PC-3 (cell line): ENCODE data around the gene SLC22A1. TPM values are rescaled to one million over a fixed set of nuclear protein-coding genes. Genes with fewer than 3 reads are reported as not detected.
"Not testable (repeated sequence)": the region's sequence is repeated elsewhere in the genome, so short reads cannot be mapped to it uniquely, and the experiment has no call there.

ENCODE experiments used
- ATAC-seq: fragments of 200-7000 bp; cut with Tn5 transposase; 2 replicates; pipeline ENCODE4 v1.9.1; 2020; ENCODE audit warnings: mild to moderate bottlenecking, moderate library complexity
- BruUV-seq: library from RNA; stranded (reverse); fragments of 400-500 nt; replicated peaks from 2 replicates; lab custom pipeline; 2021; lab: Mats Ljungman, UMichigan
- CTCF ChIA-PET: fragments of 300-600 bp; sonication (Branson Sonifier 250); formaldehyde crosslinking; loops from one replicate; lab custom pipeline; 2022; ENCODE audit warnings: antibody characterized with exemption; lab: Charles Lee
- POLR2A ChIA-PET: fragments of 300-600 bp; sonication (Branson Sonifier 250); formaldehyde crosslinking; loops from one replicate; lab custom pipeline; 2022; ENCODE audit warnings: antibody characterized with exemption; ENCODE audit not compliant: unreplicated experiment; lab: Charles Lee
- DNase-seq: peaks from one replicate; pipeline ENCODE4 v3.0.0-alpha.2; 2015
- H2AFZ ChIP-seq: fragments of 300-600 bp; sonication (generic); 2 replicates; pipeline ENCODE4 v1.6.0; 2016; ENCODE audit warnings: antibody characterized with exemption, low read length
- H3F3A ChIP-seq: fragments of 300-600 bp; sonication (generic); one replicate; pipeline ENCODE4 v1.6.0; 2017; ENCODE audit warnings: antibody characterized with exemption, low read length, control low read depth, mild to moderate bottlenecking; ENCODE audit not compliant: unreplicated experiment
- H3K27ac ChIP-seq: fragments of 300-600 bp; sonication (generic); 2 replicates; pipeline ENCODE4 v1.5.1; 2016; ENCODE audit warnings: mild to moderate bottlenecking, low read length
- H3K27me3 ChIP-seq: fragments of 300-600 bp; sonication (generic); 2 replicates; pipeline ENCODE4 v1.6.1; 2016; ENCODE audit warnings: low read length, mixed read lengths
- H3K36me3 ChIP-seq: fragments of 300-600 bp; sonication (generic); 2 replicates; pipeline ENCODE4 v1.6.1; 2016; ENCODE audit warnings: low read depth, mixed run types, low read length, mixed read lengths
- H3K4me1 ChIP-seq: fragments of 300-600 bp; sonication (generic); 2 replicates; pipeline ENCODE4 v1.5.1; 2016; ENCODE audit warnings: low read length; ENCODE audit not compliant: insufficient read depth
- H3K4me2 ChIP-seq: fragments of 300-600 bp; sonication (generic); 2 replicates; pipeline ENCODE4 v1.6.0; 2016; ENCODE audit warnings: low read length
- H3K4me3 ChIP-seq: fragments of 300-600 bp; sonication (generic); 2 replicates; pipeline ENCODE4 v1.5.1; 2016; ENCODE audit warnings: mild to moderate bottlenecking, low read length, mixed read lengths
- H3K79me2 ChIP-seq: fragments of 300-600 bp; sonication (generic); 2 replicates; pipeline ENCODE4 v1.6.1; 2017; ENCODE audit warnings: low read length, mixed read lengths
- H3K9ac ChIP-seq: fragments of 300-600 bp; sonication (generic); 2 replicates; pipeline ENCODE4 v1.6.0; 2016; ENCODE audit warnings: mild to moderate bottlenecking, low read length
- H3K9me2 ChIP-seq: fragments of 300-600 bp; sonication (generic); replicated peaks from 2 replicates; pipeline ENCODE4 v1.6.1; 2016; ENCODE audit warnings: mixed run types, low read length, mixed read lengths
- H3K9me3 ChIP-seq: fragments of 300-600 bp; sonication (generic); 2 replicates; pipeline ENCODE4 v1.6.1; 2016; ENCODE audit warnings: low read length, mixed read lengths
- H4K20me1 ChIP-seq: fragments of 300-600 bp; sonication (generic); 2 replicates; pipeline ENCODE4 v1.6.1; 2016; ENCODE audit warnings: low read length, mixed read lengths
- EZH2 ChIP-seq: fragments of 300-600 bp; sonication (generic); IDR thresholded peaks from one replicate; pipeline ENCODE4 v1.6.1; 2017; ENCODE audit warnings: antibody characterized with exemption, mild to moderate bottlenecking, low read length; ENCODE audit not compliant: unreplicated experiment
- EZH2phosphoT487 ChIP-seq: fragments of 300-600 bp; sonication (generic); IDR thresholded peaks from 2 replicates; pipeline ENCODE4 v1.6.1; 2018; ENCODE audit warnings: mild to moderate bottlenecking, antibody characterized with exemption, low read length, borderline replicate concordance
- intact Hi-C: fragments of 100-400 bp; cut with micrococcal nuclease; formaldehyde crosslinking; loops from 2 replicates; pipeline ENCODE4 v1.9.0; 2023
- total RNA-seq: library from RNA; depleted of rRNA; stranded (reverse); fragments of >200 nt; gene quantifications from 2 replicates; pipeline ENCODE4 v1.2.3, GENCODE V29; 2014
- TF ChIP-seq, protein P1 (sequence below): fragments of 300-600 bp; sonication (generic); conservative IDR thresholded peaks from 2 replicates; pipeline ENCODE4 v1.5.1; 2017; ENCODE audit warnings: antibody characterized with exemption, low read depth, mild to moderate bottlenecking, low read length

Gene SLC22A1
- total RNA-seq, 1 experiment from 2014 or later = 10.2 TPM

DNA sequence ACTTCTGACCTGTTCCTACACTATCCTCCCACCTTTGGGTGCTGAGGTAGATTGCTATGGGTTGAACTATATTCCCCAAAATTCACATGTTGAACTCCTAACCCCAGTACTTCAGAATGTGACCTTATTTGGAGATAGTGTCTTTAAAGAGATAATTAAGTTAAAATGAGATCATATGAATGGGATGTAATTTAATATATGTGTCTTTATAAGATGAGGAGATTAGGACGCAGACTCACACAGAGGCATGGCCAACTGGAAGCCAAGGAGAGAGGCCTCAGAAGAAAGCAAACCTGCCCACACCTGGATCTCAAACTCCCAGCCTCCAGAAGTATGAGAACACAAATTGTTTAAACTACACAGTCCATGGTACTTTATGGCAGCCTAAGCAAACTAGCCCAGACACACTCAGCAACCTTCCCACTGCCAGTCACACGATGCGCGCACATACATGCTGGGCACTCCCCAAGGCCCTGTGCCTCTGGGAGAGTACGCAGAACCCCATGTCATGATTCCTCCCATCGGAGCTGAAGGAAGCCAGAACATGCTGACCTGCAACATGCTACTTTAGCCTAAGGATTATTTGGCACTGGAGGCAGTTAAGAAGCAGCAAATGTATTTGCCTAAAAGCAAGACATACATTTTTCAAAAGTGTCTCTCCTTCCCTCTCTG, 8.9 kb upstream of the SLC22A1 start:
- POLR2A ChIA-PET = no interaction called here
- CTCF ChIA-PET = no interaction called here

DNA sequence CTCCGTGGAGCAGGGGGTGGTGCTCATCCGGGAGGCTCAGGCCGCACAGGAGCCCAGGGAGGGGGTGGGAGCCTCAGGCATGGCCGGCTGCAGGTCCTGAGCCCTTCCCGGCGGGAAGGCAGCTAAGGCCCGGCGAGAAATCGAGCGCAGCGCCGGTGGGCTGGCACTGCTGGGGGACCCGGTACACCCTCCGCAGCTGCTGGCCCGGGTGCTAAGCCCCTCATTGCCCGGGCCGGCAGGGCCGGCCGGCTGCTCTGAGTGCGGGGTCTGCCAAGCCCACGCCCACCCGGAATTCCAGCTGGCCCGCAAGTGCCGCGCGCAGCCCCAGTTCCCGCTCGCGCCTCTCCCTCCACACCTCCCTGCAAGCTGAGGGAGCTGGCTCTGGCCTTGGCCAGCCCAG, 7.1 kb upstream of the SLC22A1 start:
- H2AFZ ChIP-seq, DNase-seq, H3K36me3 ChIP-seq, CTCF ChIA-PET, BruUV-seq, H4K20me1 ChIP-seq, H3K4me3 ChIP-seq, ATAC-seq, H3K79me2 ChIP-seq, H3K27ac ChIP-seq, H3K9me3 ChIP-seq, H3K4me2 ChIP-seq, H3F3A ChIP-seq, H3K9ac ChIP-seq, H3K4me1 ChIP-seq, POLR2A ChIA-PET, H3K9me2 ChIP-seq, intact Hi-C loops, H3K27me3 ChIP-seq: not testable (repeated sequence)

More for the DNA sequence above, 8.9 kb upstream of the SLC22A1 start:
- TF ChIP-seq EZH2 = no peak
- no peak for TF ChIP-seq EZH2phosphoT487
- TF ChIP-seq, protein P1, sequence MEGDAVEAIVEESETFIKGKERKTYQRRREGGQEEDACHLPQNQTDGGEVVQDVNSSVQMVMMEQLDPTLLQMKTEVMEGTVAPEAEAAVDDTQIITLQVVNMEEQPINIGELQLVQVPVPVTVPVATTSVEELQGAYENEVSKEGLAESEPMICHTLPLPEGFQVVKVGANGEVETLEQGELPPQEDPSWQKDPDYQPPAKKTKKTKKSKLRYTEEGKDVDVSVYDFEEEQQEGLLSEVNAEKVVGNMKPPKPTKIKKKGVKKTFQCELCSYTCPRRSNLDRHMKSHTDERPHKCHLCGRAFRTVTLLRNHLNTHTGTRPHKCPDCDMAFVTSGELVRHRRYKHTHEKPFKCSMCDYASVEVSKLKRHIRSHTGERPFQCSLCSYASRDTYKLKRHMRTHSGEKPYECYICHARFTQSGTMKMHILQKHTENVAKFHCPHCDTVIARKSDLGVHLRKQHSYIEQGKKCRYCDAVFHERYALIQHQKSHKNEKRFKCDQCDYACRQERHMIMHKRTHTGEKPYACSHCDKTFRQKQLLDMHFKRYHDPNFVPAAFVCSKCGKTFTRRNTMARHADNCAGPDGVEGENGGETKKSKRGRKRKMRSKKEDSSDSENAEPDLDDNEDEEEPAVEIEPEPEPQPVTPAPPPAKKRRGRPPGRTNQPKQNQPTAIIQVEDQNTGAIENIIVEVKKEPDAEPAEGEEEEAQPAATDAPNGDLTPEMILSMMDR = no peak
- H3K27ac ChIP-seq = no peak overlapping the region
- H3K9me3 ChIP-seq = no peaks in the 10 kb centered on the region
- no peak overlapping the region for H2AFZ ChIP-seq
- H3K9me2 ChIP-seq = no peaks in the 10 kb centered on the region
- intact Hi-C loops = no loop called here
- no peaks in the 10 kb centered on the region for H4K20me1 ChIP-seq
- H3K4me3 ChIP-seq = no peak overlapping the region
- no peaks in the 10 kb centered on the region for H3K36me3 ChIP-seq
- no peak overlapping the region for H3K4me2 ChIP-seq
- no peaks in the 10 kb centered on the region for H3K4me1 ChIP-seq
- no peaks in the 10 kb centered on the region for H3K79me2 ChIP-seq
- H3F3A ChIP-seq = no peaks in the 10 kb centered on the region
- no peak for ATAC-seq
- no peak for DNase-seq
- BruUV-seq = no TSS peak
- no peaks in the 10 kb centered on the region for H3K27me3 ChIP-seq
- no peak overlapping the region for H3K9ac ChIP-seq

DNA sequence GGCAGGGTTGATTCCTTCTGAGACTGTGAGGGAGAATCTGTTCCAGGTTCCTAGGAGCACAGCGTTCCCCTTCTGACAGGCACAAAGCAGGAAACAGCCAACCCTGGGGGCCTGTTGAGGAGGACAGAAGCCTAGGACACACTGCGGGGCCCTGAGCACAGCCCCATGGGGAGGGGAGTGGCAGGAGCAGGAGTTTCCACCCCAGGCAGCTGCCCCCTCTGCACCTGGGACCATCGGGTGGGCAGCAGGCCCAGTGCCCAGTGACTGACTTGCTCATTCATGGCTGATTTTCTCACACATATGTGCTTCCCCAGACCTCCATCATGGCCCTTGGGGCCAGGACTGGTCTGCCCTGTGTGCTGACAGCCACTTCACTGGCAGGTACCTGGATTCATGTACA, 6.2 kb upstream of the SLC22A1 start:
- ChIA-PET POLR2A (interaction anchor here (0.6 kb wide), 1 partner anchor 32 kb away, joined by 4 read pairs; no protein-coding TSS in a partner anchor), CTCF (no interaction called here)
- intact Hi-C loops = no loop called here
- Histone ChIP-seq H3K4me1 (no peaks in the 10 kb centered on the region), H3K9me3 (no peaks in the 10 kb centered on the region), H2AFZ (no peak overlapping the region), H3K36me3 (no peaks in the 10 kb centered on the region), H3K79me2 (no peaks in the 10 kb centered on the region), H3F3A (no peaks in the 10 kb centered on the region), H3K9ac (no peak overlapping the region), H3K9me2 (no peaks in the 10 kb centered on the region), H3K4me3 (no peak overlapping the region), H3K4me2 (no peak overlapping the region), H3K27me3 (no peaks in the 10 kb centered on the region), H4K20me1 (no peaks in the 10 kb centered on the region), H3K27ac (no peak overlapping the region)
- TF ChIP-seq, protein P1 = no peak
- TF ChIP-seq EZH2phosphoT487 (no peak), EZH2 (no peak)
- BruUV-seq = no TSS peak
- no peak for ATAC-seq
- no peak for DNase-seq
